Lower leg skin (tissue), 3 donors: ENCODE measurements around the gene RLF.

ENCODE experiments used
- CTCF ChIP-seq, 3 donors: fragments of 450-650 bp; IDR thresholded peaks; one replicate each; pipeline ENCODE4 v1.5.1; 2016; ENCODE audit warnings: antibody characterized with exemption in 3 of 3, mild to moderate bottlenecking in 3 of 3, moderate library complexity in 2 of 3
- POLR2A ChIP-seq, 2 donors: fragments of 450-650 bp; IDR thresholded peaks; one replicate each; pipeline ENCODE4 v1.6.1; 2016 to 2017; ENCODE audit warnings: antibody characterized with exemption in 2 of 2, mild to moderate bottlenecking in 1 of 2, moderate library complexity in 1 of 2

GRCh38 chr1:40160806-40161124, 422 bp upstream of the RLF start:
- no peak for TF ChIP-seq POLR2A (IDR thresholded peaks at IDR 0.05)
- no peak for TF ChIP-seq CTCF (IDR thresholded peaks at IDR 0.05)
